Measurements from ENCODE around the gene BTNL3. TPM values are rescaled to one million over a fixed set of nuclear protein-coding genes. Genes with fewer than 3 reads are reported as not detected.

The BTNL3 gene
- not detected in 2 replicates for total RNA-seq

DNA sequence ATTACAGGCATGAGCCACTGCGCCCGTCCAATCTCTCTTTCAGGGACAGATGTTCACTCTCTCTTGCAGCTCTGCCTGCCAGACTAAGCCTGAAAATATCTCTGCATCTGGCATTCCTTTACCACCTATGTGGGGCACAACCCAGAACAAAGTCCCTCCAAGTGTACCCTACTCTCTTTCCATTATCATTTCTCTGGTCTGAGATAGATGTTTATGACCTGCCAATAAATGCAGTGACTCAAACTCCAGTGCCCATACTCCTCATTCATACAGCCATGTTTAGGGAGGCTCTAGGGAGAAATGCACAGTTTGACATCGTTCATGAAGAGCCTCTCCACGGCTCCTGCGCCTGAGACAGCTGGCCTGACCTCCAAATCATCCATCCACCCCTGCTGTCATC is at the start of gene BTNL3:
TSS of gene BTNL3 (plus strand) at position 255 of the 400 bp plus-strand sequence. CDS start 183 bp downstream, outside the sequence.

GRCh38 chr5:181039931-181040630 is 51.4 kb downstream of the BTNL3 start, which contains the start of gene BTNL9:
Gene BTNL9 (plus strand): TSS chr5:181040266. CDS start chr5:181045490, 5,224 bp downstream.

Other genes starting within 250 kb of the BTNL3 start
- gene OR2Y1, start 248.8 kb upstream of the BTNL3 start, total RNA-seq = not detected in 2 replicates
- 134 and 151 TPM in 2 replicates for gene MGAT1, start 186.0 kb upstream of the BTNL3 start, total RNA-seq
- gene ZFP62, start 127.6 kb upstream of the BTNL3 start, total RNA-seq = 18.7 and 26.9 TPM in 2 replicates
- gene BTNL8, start 89.7 kb upstream of the BTNL3 start, total RNA-seq = not detected in 2 replicates
- gene BTNL9, start 51.4 kb downstream of the BTNL3 start, total RNA-seq = 0.19 and 0.34 TPM in 2 replicates
- not detected in 2 replicates for gene OR2V1, start 142.3 kb downstream of the BTNL3 start, total RNA-seq
- not detected in 2 replicates for gene OR2V2, start 158.7 kb downstream of the BTNL3 start, total RNA-seq
- gene TRIM7, start 216.3 kb downstream of the BTNL3 start, total RNA-seq = 0.29 and 0.31 TPM in 2 replicates
- 7.6 and 12.2 TPM in 2 replicates for gene TRIM41, start 234.4 kb downstream of the BTNL3 start, total RNA-seq

All from cardiac ventricle fibroblast (primary cell).